Epithelial cell of proximal tubule (primary cell): ENCODE results near the gene GJD3. TPM values are rescaled to one million over a fixed set of nuclear protein-coding genes. Genes with fewer than 3 reads are reported as not detected.

ENCODE experiments used
- DNase-seq: peaks from one replicate; pipeline ENCODE4 v3.0.0-alpha.2; 2011; ENCODE audit warnings: low read depth
- H3K4me3 ChIP-seq: 2 replicates; pipeline ENCODE4 v1.5.1; 2011; ENCODE audit warnings: low read depth, mild to moderate bottlenecking, low read length
- total RNA-seq: library from RNA; depleted of rRNA; stranded (reverse); fragments of >200 nt; gene quantifications from 2 replicates; pipeline ENCODE4 v1.2.3, GENCODE V29; 2015
- TF ChIP-seq, protein P1 (sequence below): conservative IDR thresholded peaks from 2 replicates; pipeline ENCODE4 v1.5.1; 2012; ENCODE audit warnings: low read depth, mild to moderate bottlenecking, low read length

The GJD3 gene
- total RNA-seq, 1 donor from 2014 or later, result not detected

DNA sequence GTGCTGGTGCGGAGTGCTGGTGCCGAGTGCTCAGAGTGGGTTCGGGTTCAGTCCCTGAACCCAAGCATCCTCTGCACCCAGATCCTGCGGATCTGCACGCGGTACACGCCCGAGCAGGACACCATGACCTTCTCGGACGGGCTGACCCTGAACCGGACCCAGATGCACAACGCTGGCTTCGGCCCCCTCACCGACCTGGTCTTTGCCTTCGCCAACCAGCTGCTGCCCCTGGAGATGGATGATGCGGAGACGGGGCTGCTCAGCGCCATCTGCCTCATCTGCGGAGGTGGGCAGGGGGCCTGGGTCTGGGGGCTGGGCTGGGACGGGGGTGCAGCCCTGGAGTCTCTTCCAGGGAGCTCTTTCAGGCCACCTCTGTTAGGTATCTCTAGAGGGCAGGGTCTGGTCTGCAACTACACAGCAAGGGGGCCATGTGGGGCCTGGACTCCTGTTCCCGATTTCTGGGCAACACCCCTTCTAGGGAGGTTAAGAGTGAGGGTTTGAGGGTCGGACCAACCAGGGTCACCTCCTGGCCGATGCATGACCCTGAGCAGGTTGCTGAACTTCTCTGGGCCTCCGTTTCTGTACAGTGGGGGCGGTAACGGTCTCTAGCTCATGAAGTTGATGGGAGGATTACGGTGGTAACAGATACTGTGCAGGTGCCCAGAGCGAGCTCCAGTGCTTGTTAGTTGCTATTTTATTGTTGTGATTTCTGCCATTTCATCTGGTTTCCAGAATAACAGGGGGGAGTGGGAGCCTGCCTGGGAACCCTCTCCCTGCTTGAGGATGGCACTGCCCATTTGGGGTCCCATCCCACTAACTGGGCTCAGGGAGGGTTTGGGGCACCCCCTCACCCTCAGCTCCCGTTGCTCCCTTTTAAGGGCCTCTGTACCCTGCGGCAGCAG lies 10.1 kb downstream of the GJD3 start:
- DNase-seq, result no peak
- TF ChIP-seq, protein P1, sequence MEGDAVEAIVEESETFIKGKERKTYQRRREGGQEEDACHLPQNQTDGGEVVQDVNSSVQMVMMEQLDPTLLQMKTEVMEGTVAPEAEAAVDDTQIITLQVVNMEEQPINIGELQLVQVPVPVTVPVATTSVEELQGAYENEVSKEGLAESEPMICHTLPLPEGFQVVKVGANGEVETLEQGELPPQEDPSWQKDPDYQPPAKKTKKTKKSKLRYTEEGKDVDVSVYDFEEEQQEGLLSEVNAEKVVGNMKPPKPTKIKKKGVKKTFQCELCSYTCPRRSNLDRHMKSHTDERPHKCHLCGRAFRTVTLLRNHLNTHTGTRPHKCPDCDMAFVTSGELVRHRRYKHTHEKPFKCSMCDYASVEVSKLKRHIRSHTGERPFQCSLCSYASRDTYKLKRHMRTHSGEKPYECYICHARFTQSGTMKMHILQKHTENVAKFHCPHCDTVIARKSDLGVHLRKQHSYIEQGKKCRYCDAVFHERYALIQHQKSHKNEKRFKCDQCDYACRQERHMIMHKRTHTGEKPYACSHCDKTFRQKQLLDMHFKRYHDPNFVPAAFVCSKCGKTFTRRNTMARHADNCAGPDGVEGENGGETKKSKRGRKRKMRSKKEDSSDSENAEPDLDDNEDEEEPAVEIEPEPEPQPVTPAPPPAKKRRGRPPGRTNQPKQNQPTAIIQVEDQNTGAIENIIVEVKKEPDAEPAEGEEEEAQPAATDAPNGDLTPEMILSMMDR, result no peak
- no peak overlapping the region for H3K4me3 ChIP-seq

DNA sequence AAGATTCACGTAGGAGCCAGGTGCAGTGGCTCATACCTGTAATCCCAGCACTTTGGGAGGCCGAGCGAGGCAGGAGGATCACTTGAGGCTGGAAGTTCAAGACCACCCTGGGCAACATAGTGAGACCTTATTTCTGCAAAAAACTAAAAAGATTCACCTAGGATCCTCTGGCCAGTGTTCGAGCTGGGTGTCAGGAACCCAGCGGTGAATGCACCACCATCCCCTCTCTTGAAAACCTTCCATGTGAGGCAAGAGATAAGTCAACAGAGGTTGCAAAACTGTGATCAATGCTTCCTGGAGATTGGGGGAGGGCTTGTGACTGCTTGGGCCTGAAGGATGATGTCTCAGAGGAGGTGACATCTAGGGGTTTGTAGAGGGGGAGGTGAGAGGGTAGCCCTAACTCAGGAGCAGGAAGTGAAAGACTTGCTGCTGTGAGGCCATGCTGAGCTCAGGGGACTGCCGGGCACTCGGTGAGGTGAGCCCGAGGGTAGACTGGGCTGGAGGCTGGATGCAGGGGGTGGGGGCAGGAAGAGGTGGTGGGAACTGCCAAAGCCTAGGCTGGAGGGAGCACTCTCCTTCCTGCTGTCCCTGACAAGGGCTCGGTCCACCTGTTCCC lies 11.7 kb downstream of the GJD3 start:
- DNase-seq, result no peak
- H3K4me3 ChIP-seq, result no peak overlapping the region
- TF ChIP-seq, protein P1, result no peak

DNA sequence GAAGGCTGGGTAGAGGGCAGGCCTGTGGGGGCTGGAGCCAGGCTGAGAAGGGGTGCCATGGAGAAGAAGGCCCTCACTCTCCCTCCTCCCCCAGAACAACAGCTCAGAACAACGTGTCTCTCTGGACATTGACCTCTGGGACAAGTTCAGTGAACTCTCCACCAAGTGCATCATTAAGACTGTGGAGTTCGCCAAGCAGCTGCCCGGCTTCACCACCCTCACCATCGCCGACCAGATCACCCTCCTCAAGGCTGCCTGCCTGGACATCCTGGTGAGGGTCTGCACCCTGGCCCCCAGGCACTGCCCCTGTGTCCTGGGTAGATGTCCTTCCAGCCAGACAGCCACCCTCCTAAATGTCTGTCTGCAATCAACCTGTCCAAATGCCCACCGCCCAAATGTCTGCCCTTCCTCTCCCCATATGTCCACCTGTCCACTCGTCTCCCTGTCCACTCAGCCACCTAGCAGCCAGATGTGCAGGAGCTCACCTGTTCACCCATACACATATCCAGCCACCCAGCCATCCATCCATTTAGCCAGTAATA lies 12.2 kb downstream of the GJD3 start:
- no peak overlapping the region for H3K4me3 ChIP-seq
- TF ChIP-seq, protein P1, result no peak
- DNase-seq, result no peak

DNA sequence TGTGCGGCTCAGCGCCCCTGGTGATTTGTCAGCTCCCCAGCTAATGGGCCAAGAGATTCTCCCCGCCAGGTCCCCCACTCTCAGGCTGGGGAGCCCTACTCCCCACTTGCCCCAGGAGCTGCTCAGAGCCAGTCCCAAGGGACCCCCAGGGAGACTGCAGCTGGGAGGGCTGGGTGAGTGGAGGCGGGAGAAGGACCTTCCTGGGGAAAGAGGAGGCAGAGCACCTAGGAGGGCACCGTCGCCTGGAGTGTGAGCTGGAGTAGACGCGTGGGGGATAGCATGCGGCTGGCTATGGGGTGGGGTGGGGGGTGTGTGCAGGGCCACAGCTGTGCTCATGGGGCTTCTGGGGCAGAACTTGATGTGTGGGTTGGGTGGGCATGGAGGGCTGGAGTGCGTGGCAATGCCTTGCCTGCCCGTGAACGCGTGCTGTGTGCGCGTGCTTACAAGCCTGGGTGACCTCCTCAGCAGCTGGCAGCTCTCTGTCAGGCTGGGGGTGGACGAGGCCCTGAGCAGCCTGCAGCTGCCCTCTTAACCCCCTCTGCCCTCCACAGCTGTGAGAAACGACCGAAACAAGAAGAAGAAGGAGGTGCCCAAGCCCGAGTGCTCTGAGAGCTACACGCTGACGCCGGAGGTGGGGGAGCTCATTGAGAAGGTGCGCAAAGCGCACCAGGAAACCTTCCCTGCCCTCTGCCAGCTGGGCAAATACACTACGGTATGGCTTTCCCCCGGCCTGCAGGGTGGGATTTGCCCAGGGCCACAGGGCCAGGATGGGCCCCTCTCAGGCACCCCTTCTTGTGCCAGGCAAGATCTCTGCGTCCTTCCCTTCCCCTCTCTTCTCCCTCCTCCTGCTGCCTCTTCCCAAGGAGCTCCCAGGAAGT lies 12.9 kb downstream of the GJD3 start:
- TF ChIP-seq, protein P1, result no peak
- DNase-seq, result no peak
- no peak overlapping the region for H3K4me3 ChIP-seq

DNA sequence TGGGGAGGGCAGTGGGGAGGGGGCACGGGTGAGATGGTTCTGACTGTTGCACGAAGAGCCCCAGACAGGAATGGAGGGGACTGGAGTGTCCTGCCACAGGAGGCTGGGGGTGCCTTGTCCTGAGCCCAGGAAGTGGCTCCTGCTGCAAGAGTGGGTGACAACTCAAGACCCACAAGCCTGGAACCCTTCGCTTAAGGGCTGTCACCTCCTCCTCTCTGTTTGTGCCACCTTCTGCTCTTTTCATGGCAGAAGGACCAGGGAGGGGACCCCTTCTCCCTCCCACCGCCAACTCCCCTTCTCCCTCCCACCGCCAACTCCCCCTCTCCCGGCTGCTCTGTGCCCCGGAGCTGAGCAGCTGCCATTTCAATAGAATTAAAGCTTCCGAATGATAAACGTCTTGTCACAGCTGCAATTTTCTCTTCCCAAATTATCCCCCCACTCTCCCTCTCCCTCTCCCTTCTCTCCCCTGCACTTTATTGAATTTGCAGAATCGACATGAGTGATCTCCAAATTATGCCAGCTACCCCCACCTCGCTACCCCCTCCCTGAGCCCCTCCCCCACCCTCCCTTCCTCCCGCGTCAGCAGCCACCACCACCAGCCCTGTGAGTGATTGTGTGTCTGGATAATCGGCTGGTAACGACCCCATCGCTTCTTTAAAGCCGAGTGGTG lies 13.7 kb downstream of the GJD3 start:
- no peak for DNase-seq
- TF ChIP-seq, protein P1, result no peak
- no peak overlapping the region for H3K4me3 ChIP-seq
